ENCODE results near the gene SPDEF. TPM values are rescaled to one million over a fixed set of nuclear protein-coding genes. Genes with fewer than 3 reads are reported as not detected.

Gene SPDEF
- total and polyA plus RNA-seq, 2 of the 13 experiments (the other 11 are each of a cell fraction or from before 2014, with no cell fraction given), result not detected

DNA sequence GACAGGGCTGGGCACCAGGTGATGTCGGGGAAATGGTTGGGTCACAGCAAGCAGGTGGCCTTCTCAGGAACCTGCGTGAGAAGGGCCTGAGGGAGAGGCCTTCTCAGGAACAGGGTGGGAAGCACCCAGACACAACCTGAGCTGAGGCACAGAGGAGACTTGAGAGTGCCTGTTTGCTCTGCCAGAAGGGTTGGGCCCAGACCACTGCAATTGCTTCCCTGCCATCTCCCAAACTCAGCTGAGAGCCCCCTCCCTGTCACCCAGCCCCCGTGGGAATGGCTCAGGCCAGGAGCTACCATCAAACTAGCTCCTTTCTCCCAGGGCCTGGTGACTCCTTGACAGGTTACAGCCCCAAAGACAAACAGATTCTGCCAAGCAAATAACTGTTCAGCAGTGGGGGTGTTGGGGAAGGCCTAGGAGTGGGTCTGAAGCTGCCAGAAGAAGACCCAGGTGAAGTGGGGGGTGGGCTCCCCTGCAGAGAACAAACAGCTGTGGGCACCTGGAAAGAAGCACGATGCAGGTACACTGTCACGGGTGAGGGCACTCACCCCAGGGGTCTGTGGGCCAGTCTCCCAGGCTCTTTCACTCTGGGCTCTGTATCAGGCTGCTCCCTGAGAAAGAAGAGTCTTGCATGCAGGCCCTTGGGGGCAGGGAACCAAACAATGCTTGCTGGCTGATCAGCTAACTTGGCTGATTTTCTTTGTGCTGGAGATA lies 30.4 kb upstream of the SPDEF start:
- Histone ChIP-seq H3K4me1 (ENCODE audit: insufficient read depth, low read length) (no peaks in the 10 kb centered on the region), H3K36me3 (replicated peaks in 1 of 2; ENCODE audit: control insufficient read depth in 1 of 2, insufficient read depth in 2 of 2, low read length in 2 of 2) (peaks cover 27 to 51% of the 10 kb centered on the region in 2 experiments), H2AFZ (ENCODE audit: low read length) (no peak overlapping the region), H4K20me1 (ENCODE audit: insufficient read depth, low read length) (no peaks in the 10 kb centered on the region; the same call in 1 of the 2 replicates), H3K9me3 (ENCODE audit: low read length) (no peaks in the 10 kb centered on the region), H3K9ac (ENCODE audit: insufficient read depth, low read depth, low read length) (no peak overlapping the region), H3K27ac (ENCODE audit: extremely low read length, insufficient read depth, low read length) (no peak overlapping the region), H3K4me2 (ENCODE audit: low read depth, low read length) (no peak overlapping the region), H3K27me3 (ENCODE audit: control insufficient read depth in 1 of 2, insufficient read depth in 2 of 2, low read length in 2 of 2) (no peaks in the 10 kb centered on the region), H3K79me2 (ENCODE audit: insufficient read depth, low read length) (no peaks in the 10 kb centered on the region), H3K4me3 (replicated peaks in 1 of 3; ENCODE audit: insufficient read depth in 1 of 3, low read depth in 2 of 3, low read length in 3 of 3) (no peak overlapping the region)
- 97% methylated on average over 5 of the region's 5 CpGs for WGBS (ENCODE audit: low lambda C conversion rate)
- TF ChIP-seq ZNF354B (CRISPR knock-in tag; IDR thresholded peaks at IDR 0.05), result no peak
- TF ChIP-seq, protein P1, sequence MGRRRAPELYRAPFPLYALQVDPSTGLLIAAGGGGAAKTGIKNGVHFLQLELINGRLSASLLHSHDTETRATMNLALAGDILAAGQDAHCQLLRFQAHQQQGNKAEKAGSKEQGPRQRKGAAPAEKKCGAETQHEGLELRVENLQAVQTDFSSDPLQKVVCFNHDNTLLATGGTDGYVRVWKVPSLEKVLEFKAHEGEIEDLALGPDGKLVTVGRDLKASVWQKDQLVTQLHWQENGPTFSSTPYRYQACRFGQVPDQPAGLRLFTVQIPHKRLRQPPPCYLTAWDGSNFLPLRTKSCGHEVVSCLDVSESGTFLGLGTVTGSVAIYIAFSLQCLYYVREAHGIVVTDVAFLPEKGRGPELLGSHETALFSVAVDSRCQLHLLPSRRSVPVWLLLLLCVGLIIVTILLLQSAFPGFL (CRISPR knock-in tag; IDR thresholded peaks at IDR 0.05), result no peak
- no peak for TF ChIP-seq MED8 (CRISPR knock-in tag; IDR thresholded peaks at IDR 0.05; ENCODE audit: insufficient replicate concordance)
- TF ChIP-seq ZNF589 (CRISPR knock-in tag; conservative IDR thresholded peaks at IDR 0.05), result no peak
- no peak for TF ChIP-seq ZNF776 (CRISPR knock-in tag; IDR thresholded peaks at IDR 0.05)
- TF ChIP-seq FOXP1 (IDR thresholded peaks at IDR 0.05), result no peak
- no peak for TF ChIP-seq FOXP1 (CRISPR knock-in tag; IDR thresholded peaks at IDR 0.05)
- no peak for TF ChIP-seq ZNF597 (CRISPR knock-in tag; IDR thresholded peaks at IDR 0.05)
- TF ChIP-seq CREM (IDR thresholded peaks at IDR 0.05), result no peak
- no peak for TF ChIP-seq CREM (CRISPR knock-in tag; IDR thresholded peaks at IDR 0.05)
- TF ChIP-seq, protein P2, sequence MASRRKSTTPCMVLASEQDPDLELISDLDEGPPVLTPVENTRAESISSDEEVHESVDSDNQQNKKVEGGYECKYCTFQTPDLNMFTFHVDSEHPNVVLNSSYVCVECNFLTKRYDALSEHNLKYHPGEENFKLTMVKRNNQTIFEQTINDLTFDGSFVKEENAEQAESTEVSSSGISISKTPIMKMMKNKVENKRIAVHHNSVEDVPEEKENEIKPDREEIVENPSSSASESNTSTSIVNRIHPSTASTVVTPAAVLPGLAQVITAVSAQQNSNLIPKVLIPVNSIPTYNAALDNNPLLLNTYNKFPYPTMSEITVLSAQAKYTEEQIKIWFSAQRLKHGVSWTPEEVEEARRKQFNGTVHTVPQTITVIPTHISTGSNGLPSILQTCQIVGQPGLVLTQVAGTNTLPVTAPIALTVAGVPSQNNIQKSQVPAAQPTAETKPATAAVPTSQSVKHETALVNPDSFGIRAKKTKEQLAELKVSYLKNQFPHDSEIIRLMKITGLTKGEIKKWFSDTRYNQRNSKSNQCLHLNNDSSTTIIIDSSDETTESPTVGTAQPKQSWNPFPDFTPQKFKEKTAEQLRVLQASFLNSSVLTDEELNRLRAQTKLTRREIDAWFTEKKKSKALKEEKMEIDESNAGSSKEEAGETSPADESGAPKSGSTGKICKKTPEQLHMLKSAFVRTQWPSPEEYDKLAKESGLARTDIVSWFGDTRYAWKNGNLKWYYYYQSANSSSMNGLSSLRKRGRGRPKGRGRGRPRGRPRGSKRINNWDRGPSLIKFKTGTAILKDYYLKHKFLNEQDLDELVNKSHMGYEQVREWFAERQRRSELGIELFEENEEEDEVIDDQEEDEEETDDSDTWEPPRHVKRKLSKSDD (CRISPR knock-in tag; IDR thresholded peaks at IDR 0.05; ENCODE audit: low read depth), result no peak
- TF ChIP-seq ELF4 (CRISPR knock-in tag; IDR thresholded peaks at IDR 0.05; ENCODE audit: borderline replicate concordance), result no peak
- no peak for TF ChIP-seq ZC3H13 (CRISPR knock-in tag; IDR thresholded peaks at IDR 0.05)
- TF ChIP-seq, protein P3, sequence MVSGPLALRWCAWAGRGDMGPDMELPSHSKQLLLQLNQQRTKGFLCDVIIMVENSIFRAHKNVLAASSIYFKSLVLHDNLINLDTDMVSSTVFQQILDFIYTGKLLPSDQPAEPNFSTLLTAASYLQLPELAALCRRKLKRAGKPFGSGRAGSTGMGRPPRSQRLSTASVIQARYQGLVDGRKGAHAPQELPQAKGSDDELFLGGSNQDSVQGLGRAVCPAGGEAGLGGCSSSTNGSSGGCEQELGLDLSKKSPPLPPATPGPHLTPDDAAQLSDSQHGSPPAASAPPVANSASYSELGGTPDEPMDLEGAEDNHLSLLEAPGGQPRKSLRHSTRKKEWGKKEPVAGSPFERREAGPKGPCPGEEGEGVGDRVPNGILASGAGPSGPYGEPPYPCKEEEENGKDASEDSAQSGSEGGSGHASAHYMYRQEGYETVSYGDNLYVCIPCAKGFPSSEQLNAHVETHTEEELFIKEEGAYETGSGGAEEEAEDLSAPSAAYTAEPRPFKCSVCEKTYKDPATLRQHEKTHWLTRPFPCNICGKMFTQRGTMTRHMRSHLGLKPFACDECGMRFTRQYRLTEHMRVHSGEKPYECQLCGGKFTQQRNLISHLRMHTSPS (CRISPR knock-in tag; IDR thresholded peaks at IDR 0.05; ENCODE audit: low read depth), result no peak
- TF ChIP-seq ZNF260 (CRISPR knock-in tag; IDR thresholded peaks at IDR 0.05; ENCODE audit: borderline replicate concordance, low read depth), result no peak
- no peak for FAIRE-seq
- ChIA-PET POLR2A (no interaction called here), CTCF (ENCODE audit: low intra/inter-chr PET ratio, low total read pairs) (no interaction called here)
- ATAC-seq, result no peak
- intact Hi-C loops (cut with micrococcal nuclease; ENCODE audit: unreplicated experiment), result no loop called here
- in situ Hi-C loops (cut with HindIII; ENCODE audit: extremely low pct_ligation_motif_present, low pct_unique_long_range_greater_than_20kb), result no loop called here
- BruUV-seq (replicated peaks), result no TSS peak
- no peak for DNase-seq (ENCODE audit: low spot score)

All from HepG2 (cell line).